Measurements from ENCODE around the gene PSMD1. TPM values are rescaled to one million over a fixed set of nuclear protein-coding genes. Genes with fewer than 3 reads are reported as not detected.
"Not testable (repeated sequence)": the region's sequence is repeated elsewhere in the genome, so short reads cannot be mapped to it uniquely, and the experiment has no call there.

PSMD1 gene
- total RNA-seq, 8 experiments from 2014 or later, result 58.1 to 131 (median 93.1) TPM

DNA sequence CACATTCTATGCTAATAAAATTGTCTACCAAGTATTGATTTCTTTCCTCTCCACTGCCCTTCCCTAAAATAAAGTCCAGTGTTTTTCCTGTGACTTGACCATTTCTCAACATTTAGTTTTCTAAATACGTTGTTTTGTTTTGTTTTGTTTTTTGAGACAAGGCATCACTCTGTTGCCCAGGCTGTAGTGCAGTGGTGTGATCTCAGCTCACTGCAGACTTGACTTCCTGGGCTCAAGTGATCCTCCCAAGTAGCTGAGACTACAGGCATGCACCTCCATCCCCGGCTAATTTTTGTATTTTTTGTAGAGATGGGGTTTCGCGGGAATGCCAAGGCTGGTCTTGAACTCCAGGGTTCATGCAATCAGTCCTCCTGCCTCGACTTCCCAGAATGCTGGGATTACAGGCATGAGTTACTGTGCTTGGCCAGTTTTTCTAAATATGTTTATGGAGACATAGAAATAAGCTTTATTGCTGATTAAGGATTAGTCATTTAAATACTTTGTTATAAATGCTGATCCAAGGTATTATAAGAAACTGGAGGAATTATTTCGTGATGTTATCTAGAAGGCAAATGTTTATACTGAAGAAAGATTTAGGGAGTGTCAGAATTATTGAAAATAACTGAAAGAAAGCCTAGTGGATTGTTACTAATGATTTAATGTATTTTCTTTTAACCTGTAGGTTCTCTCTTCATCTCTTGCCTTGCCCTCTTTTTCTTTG, 73.8 kb downstream of the PSMD1 start:
- Histone ChIP-seq H3K27ac (no peak overlapping the region), H3K4me3 (no peak overlapping the region), H3K4me1 (replicated peaks in 1 of 2) (no peaks in the 10 kb centered on the region)
- in situ Hi-C loops (cut with MboI; ENCODE audit: low pct_unique_long_range_greater_than_20kb in 2 of 9, low sequenced_read_pairs in 9 of 9, unreplicated experiment in 9 of 9), result no loop called here
- ATAC-seq (replicated peaks in 6 of 8), result no peak
- 80 to 100% (median 94%) methylated on average over 1 to 6 of the region's 6 CpGs for WGBS, 10 experiments

DNA sequence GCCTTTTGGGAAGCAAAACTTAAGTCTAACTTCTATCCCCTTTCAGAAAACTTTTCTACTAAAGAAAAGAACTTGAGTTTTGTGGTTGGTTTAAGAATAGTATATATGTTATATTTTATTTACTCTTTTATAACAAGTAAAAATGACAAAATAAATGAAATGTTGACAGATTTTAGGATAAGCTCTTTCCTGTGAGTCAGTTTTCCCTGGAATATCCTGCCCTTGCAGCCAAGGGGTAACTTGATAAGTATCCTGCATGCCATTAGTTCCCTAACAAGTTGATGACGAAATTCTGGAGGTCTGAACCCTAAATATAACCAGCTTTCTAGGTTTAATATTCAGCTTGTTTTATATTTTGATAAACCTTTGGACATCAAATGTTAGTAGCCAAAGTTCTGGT, 75.5 kb downstream of the PSMD1 start:
- no peak overlapping the region for H3K27ac ChIP-seq
- in situ Hi-C loops (cut with MboI; ENCODE audit: low pct_unique_long_range_greater_than_20kb in 2 of 9, low sequenced_read_pairs in 9 of 9, unreplicated experiment in 9 of 9), result no loop called here
- H3K4me1 ChIP-seq (replicated peaks in 1 of 2), result no peaks in the 10 kb centered on the region
- WGBS, 10 experiments, result 70 to 100% (median 95%) methylated on average over 1 of the region's 1 CpG; no CpG with 5 or more reads in 3 of the 10 experiments
- H3K4me3 ChIP-seq, result no peak overlapping the region
- ATAC-seq (replicated peaks in 6 of 8), result no peak

DNA sequence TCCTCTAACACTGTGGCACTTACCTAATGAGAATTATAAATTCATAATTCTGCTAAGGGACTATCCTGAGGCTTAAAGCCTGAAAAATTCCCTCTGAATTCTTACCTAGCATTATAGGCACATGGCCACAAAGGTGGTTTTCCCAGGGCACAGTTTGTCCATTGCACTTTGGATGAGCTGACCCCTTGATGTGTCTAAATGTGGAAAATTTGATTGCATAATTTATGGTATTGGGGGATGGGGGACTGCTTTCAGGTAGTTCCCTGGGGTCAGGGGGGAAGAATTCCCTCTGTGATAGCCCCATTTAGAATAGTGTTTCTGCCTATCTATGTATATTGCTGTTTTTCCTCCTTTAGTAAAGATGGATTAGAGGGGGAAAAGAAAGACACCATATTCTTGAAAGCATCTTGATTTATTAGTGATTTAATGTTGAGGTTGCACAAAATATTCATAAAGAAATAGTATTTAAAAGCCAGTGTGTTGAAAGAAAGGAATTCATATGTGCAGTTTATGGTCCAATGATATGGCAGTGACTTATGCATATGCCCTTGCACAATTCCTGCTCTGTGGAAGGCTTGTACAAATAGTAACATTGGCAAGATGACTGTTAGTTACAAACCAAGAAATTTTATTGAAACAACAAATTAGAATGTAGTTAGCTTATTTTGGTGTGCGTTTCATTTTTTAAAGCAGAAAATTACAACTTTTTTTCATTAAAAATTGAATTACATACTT, 76.9 kb downstream of the PSMD1 start:
- peak in 1 of 8 experiments; percentile 59 for ATAC-seq (replicated peaks in 6 of 8)
- in situ Hi-C loops (cut with MboI; ENCODE audit: low pct_unique_long_range_greater_than_20kb in 2 of 9, low sequenced_read_pairs in 9 of 9, unreplicated experiment in 9 of 9), result no loop called here
- whole genome bisulfite sequencing, 10 experiments, result 78 to 100% (median 100%) methylated on average over 1 of the region's 1 CpG; no CpG with 5 or more reads in 1 of the 10 experiments
- no peak overlapping the region for H3K27ac ChIP-seq
- no peaks in the 10 kb centered on the region for H3K4me1 ChIP-seq (replicated peaks in 1 of 2)
- H3K4me3 ChIP-seq, result no peak overlapping the region

DNA sequence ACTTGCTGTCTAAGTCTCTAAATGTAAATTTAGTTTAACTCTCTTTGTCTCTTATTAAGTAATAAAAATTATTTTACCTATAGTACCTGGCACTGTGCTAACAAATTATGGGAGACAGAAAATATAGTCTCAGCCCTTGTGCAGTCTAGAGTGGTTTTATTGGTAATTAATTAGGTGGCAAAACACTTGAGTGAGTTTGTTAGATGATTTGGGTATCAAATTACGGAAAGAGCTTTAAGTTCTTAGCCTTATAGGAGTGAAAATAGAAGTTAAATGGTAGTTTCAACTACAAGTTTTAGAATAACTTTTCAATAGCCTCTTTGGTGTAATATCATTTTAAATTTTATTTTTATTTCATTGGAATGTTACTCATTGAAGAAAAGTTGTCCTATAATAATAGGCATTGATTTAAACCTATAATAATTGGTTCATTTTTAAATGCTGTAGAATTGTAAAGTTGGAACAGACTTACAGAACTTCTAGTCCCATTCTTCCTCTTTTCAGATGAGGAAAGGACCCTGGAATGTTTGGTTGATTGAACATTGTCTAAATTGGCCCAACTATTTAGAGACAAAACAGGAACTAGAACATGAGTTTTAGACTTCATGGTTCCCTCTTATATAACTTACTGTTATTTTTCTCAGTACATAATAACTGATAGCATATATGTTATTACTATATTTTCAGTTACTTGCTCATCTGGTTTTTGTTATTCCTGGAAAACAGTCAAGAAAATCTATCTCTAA, 78.4 kb downstream of the PSMD1 start:
- ATAC-seq (replicated peaks in 6 of 8), result no peak
- in situ Hi-C loops (cut with MboI; ENCODE audit: low pct_unique_long_range_greater_than_20kb in 2 of 9, low sequenced_read_pairs in 9 of 9, unreplicated experiment in 9 of 9), result no loop called here
- no peak overlapping the region for H3K27ac ChIP-seq
- no peaks in the 10 kb centered on the region for H3K4me1 ChIP-seq (replicated peaks in 1 of 2)
- H3K4me3 ChIP-seq, result no peak overlapping the region
- 83 to 100% (median 100%) methylated on average over 1 of the region's 1 CpG; no CpG with 5 or more reads in 3 of the 10 experiments for WGBS, 10 experiments

DNA sequence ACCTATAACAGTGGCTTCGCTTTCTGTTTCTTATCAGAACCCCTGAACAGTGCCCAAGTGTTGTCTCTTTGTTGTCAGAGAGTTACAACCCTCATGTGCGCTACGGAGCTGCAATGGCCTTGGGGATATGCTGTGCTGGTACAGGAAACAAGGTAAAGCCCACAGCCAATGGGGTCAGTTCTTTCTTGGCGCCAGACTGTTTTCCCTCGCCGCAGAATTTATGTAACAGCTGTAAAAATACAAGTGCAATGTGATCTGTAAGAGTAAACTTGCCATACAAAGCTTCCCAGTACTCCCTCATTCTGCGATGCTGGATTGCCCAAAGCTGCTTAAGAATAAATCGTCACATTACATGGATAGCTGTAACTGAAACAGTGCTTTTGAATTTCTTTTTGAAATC, 82.0 kb downstream of the PSMD1 start:
- H3K27ac ChIP-seq, result no peak overlapping the region
- ATAC-seq (replicated peaks in 6 of 8), result no peak
- no peak overlapping the region for H3K4me3 ChIP-seq
- no peaks in the 10 kb centered on the region for H3K4me1 ChIP-seq (replicated peaks in 1 of 2)
- in situ Hi-C loops (cut with MboI; ENCODE audit: low pct_unique_long_range_greater_than_20kb in 2 of 9, low sequenced_read_pairs in 9 of 9, unreplicated experiment in 9 of 9), result no loop called here
- 82 to 98% (median 95%) methylated on average over 1 to 8 of the region's 8 CpGs; no CpG with 5 or more reads in 1 of the 10 experiments for WGBS, 10 experiments

DNA sequence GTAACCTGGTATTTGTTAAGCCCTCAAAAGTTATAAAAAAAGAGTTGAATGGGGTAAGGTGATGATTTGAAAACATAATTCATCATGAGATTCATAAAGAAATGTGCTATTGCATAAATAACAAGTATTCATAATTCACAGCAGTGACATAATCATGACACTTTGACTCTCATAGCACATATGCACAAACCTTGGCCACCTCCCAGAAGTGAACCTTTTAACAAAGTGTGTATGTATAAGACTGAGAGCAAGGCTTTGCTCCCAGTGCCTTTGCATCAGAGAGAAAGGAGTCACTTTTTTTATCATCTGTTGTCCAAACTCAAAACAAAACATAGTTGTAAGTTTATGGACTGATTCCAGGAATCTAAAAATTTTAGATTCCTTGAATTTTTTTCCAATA, 83.1 kb downstream of the PSMD1 start:
- no peak overlapping the region for H3K4me3 ChIP-seq
- in situ Hi-C loops (cut with MboI; ENCODE audit: low pct_unique_long_range_greater_than_20kb in 2 of 9, low sequenced_read_pairs in 9 of 9, unreplicated experiment in 9 of 9), result no loop called here
- no peaks in the 10 kb centered on the region for H3K4me1 ChIP-seq (replicated peaks in 1 of 2)
- H3K27ac ChIP-seq, result no peak overlapping the region
- ATAC-seq (replicated peaks in 6 of 8), result peak in 3 of 8 experiments; percentile 39 to 70 (median 69)

DNA sequence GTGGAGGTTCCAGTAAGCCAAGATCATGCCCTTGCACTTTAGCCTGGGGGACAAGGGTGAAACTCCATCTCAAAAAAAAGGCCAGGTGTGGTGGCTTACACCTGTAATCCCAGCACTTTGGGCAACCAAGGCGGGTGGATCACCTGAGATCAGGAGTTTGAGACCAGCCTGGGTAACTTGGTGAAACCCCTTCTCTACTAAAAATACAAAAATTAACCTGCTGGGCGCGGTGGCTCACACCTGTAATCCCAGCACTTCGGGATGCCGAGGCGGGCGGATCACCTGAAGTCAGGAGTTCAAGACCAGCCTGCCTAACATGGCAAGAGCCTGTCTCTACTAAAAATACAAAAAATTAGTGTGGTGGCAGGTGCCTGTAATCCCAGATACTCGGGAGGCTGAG, 84.1 kb downstream of the PSMD1 start:
- H3K27ac ChIP-seq; ATAC-seq (replicated peaks in 6 of 8); in situ Hi-C loops (cut with MboI; ENCODE audit: low pct_unique_long_range_greater_than_20kb in 2 of 9, low sequenced_read_pairs in 9 of 9, unreplicated experiment in 9 of 9); H3K4me3 ChIP-seq; H3K4me1 ChIP-seq (replicated peaks in 1 of 2): not testable (repeated sequence)
- 98 to 100% (median 100%) methylated on average over 1 to 6 of the region's 8 CpGs; no CpG with 5 or more reads in 2 of the 10 experiments for WGBS, 10 experiments

DNA sequence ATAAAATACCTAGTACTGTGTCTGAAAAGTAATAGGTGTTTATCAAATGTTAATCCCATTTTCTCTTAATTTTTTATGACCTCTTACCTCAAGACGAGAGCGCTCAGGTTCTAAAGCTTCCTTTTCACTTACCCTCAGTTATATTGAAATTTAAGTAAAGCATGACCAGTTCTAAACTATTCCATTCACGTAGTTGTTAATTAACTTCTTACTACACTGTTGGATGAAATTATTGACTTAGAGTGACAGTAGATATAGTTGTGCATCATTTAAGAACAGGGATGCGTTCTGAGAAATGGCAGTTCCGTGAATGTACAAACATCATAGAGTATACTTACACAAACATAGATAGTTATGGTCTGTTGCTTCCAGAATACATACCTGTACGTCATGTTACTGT, 88.2 kb downstream of the PSMD1 start:
- Histone ChIP-seq H3K4me3 (no peak overlapping the region), H3K4me1 (replicated peaks in 1 of 2) (no peaks in the 10 kb centered on the region), H3K27ac (no peak overlapping the region)
- WGBS, 10 experiments, result 93 to 100% (median 97%) methylated on average over 2 to 6 of the region's 6 CpGs
- in situ Hi-C loops (cut with MboI; ENCODE audit: low pct_unique_long_range_greater_than_20kb in 2 of 9, low sequenced_read_pairs in 9 of 9, unreplicated experiment in 9 of 9), result no loop called here
- ATAC-seq (replicated peaks in 6 of 8), result no peak

DNA sequence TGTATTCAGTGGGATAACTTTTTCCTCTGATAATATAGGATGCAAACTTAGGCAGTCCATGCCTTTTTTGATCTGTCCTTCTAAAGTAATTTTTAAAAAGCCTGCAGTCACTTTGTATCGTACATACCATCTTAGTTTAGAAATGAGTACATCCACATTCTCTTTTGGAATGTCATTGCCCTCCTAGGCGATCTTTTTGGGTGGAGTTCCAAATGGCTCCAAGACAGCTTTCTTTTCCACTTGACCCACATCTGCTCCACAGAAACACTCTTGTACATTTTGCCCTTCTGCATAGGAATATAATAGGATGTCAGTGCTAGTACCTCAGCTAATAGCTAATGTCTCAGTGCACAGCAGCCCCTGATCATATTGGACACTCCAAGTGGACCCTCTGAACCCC, 90.0 kb downstream of the PSMD1 start:
- ATAC-seq (replicated peaks in 6 of 8), result peak in 1 of 8 experiments; percentile 52
- WGBS, 10 experiments, result 25 to 100% (median 77%) methylated on average over 1 to 2 of the region's 2 CpGs; no CpG with 5 or more reads in 4 of the 10 experiments
- Histone ChIP-seq H3K4me1 (replicated peaks in 1 of 2) (no peaks in the 10 kb centered on the region), H3K4me3 (no peak overlapping the region), H3K27ac (no peak overlapping the region)
- in situ Hi-C loops (cut with MboI; ENCODE audit: low pct_unique_long_range_greater_than_20kb in 2 of 9, low sequenced_read_pairs in 9 of 9, unreplicated experiment in 9 of 9), result no loop called here

DNA sequence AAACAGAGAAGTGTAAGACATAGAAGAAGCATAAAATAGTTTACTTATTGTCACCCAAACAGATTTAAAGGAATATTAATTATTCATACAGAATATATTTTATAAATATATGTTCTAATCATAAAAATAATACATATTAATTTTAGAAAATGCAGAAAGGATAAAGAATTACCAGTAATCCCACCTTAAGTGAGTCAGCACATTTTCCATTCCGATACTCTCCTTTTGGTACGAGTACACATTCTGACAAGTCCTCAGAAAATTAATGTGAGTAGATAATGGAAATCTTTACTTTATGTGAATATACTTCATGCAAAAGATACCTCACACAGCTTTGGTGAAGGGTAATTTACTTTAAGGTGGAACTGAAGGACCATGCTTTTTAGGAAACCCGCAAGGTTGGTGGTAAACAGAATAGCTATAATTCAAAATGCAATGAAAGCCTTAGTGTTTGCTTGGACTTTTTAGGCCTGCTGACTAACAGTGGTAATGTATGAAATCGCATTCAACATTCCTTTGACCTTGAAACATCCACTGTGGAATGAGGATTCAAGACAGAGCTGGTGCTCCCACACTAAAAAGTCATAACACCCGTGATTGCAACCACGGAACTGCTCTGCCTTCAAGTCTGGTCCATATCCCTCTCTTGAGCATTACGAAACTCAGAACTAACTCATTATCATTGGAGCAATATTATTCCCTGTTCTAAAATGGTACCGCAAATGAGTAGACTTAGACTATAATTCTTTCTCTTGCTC, 96.3 kb downstream of the PSMD1 start:
- H3K4me3 ChIP-seq, result no peak overlapping the region
- no peak overlapping the region for H3K27ac ChIP-seq
- in situ Hi-C loops (cut with MboI; ENCODE audit: low pct_unique_long_range_greater_than_20kb in 2 of 9, low sequenced_read_pairs in 9 of 9, unreplicated experiment in 9 of 9), result no loop called here
- 70 to 100% (median 98%) methylated on average over 3 to 8 of the region's 8 CpGs for WGBS, 10 experiments
- ATAC-seq (replicated peaks in 6 of 8), result no peak
- no peaks in the 10 kb centered on the region for H3K4me1 ChIP-seq (replicated peaks in 1 of 2)

DNA sequence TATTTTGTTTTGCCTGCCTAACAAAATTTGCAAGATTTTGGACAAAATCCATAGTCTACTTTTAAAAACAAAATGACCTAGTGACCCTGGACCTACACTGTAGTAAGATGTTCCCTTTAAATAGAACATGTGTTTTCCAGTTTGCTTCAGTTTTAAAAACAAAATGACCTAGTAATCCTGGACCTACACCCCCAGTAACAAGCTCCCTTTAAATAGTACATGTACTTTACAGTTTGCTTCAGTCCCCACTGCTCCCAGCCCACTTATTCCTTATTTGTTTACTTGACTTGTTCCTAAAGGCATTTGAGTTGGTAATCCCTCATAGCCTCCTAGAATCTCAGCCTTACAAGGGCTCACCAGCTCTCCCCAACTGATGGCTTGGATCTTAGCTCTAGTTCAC, 102.6 kb downstream of the PSMD1 start:
- ATAC-seq (replicated peaks in 6 of 8), result no peak
- Histone ChIP-seq H3K4me1 (replicated peaks in 1 of 2) (no peaks in the 10 kb centered on the region), H3K27ac (no peak overlapping the region), H3K4me3 (no peak overlapping the region)
- in situ Hi-C loops (cut with MboI; ENCODE audit: low pct_unique_long_range_greater_than_20kb in 2 of 9, low sequenced_read_pairs in 9 of 9, unreplicated experiment in 9 of 9), result no loop called here

DNA sequence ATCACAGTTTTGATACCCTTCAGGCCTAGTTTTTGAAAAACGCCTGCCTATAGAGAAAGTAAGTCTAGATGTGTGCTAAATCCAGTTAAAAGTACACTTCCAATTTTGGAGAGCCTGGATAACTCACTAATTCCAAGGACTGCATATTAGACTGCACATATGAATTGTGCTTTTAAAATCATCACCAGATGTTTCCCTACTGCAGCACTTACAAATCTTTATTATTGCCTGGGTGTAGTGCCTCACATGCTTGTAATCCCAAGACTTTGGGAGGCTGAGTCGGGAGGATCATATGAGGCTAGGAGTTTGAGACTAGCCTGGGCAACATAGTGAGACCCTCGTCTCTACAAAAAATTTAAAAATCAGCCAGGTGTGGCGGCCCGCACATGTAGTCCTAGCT, 104.0 kb downstream of the PSMD1 start:
- 80 to 100% (median 100%) methylated on average over 1 to 5 of the region's 5 CpGs; no CpG with 5 or more reads in 2 of the 10 experiments for WGBS, 10 experiments
- H3K27ac ChIP-seq, result no peak overlapping the region
- in situ Hi-C loops (cut with MboI; ENCODE audit: low pct_unique_long_range_greater_than_20kb in 2 of 9, low sequenced_read_pairs in 9 of 9, unreplicated experiment in 9 of 9), result no loop called here

More for the DNA sequence above, 104.0 kb downstream of the PSMD1 start:
- no peak overlapping the region for H3K4me3 ChIP-seq
- ATAC-seq (replicated peaks in 6 of 8), result no peak
- no peaks in the 10 kb centered on the region for H3K4me1 ChIP-seq (replicated peaks in 1 of 2)

Data from motor neuron (in vitro differentiated cells).